ENCODE data around the gene TMEM242.

The TMEM242 gene

GRCh38 chr6:157274471-157275226, 48.7 kb downstream of the TMEM242 start:
- Histone ChIP-seq H3K9me3 (ENCODE audit: control insufficient read depth, insufficient read depth, low read length) (peaks cover 6% of the 10 kb centered on the region; the same call in 1 of the 2 replicates), H3F3A (ENCODE audit: control insufficient read depth, insufficient read depth) (no peaks in the 10 kb centered on the region), H3K4me1 (ENCODE audit: control insufficient read depth, low read length) (peaks cover 21% of the 10 kb centered on the region), H3K4me2 (ENCODE audit: low read length) (peak overlapping the region; percentile 79), H3K9me2 (replicated peaks; ENCODE audit: control insufficient read depth, low read length) (no peaks in the 10 kb centered on the region), H4K20me1 (ENCODE audit: control insufficient read depth, insufficient read depth, low read depth, low read length) (no peaks in the 10 kb centered on the region), H3K79me2 (ENCODE audit: control insufficient read depth, low read length) (no peaks in the 10 kb centered on the region), H3K36me3 (ENCODE audit: control insufficient read depth, low read length) (no peaks in the 10 kb centered on the region), H3K27me3 (ENCODE audit: control insufficient read depth, low read length) (peaks cover 3% of the 10 kb centered on the region; the same call in 1 of the 2 replicates), H3K27ac (ENCODE audit: low read depth, low read length) (no peak overlapping the region), H3K4me3 (ENCODE audit: low read length) (peak overlapping the region; percentile 80)
- TF ChIP-seq EZH2phosphoT487 (IDR thresholded peaks at IDR 0.05; ENCODE audit: borderline replicate concordance, low read length) (no peak), CTCF (IDR thresholded peaks at IDR 0.05; ENCODE audit: low read depth, low read length, poor library complexity, severe bottlenecking) (peak; percentile 52)

- Histone ChIP-seq H3K27ac (ENCODE audit: low read depth, low read length) (no peak overlapping the region), H3K27me3 (ENCODE audit: control insufficient read depth, low read length) (peaks cover 3% of the 10 kb centered on the region; the same call in 1 of the 2 replicates)
- TF ChIP-seq EZH2phosphoT487 (IDR thresholded peaks at IDR 0.05; ENCODE audit: borderline replicate concordance, low read length), result no peak
- TF ChIP-seq CTCF (IDR thresholded peaks at IDR 0.05; ENCODE audit: low read depth, low read length, poor library complexity, severe bottlenecking), result no peak
Measured at GRCh38 chr6:157273756-157274470, 49.4 kb downstream of the TMEM242 start.

GRCh38 chr6:157272866-157273755, 50.2 kb downstream of the TMEM242 start:
- Histone ChIP-seq H3K9me3 (ENCODE audit: control insufficient read depth, insufficient read depth, low read length) (peaks cover 6% of the 10 kb centered on the region; the same call in 1 of the 2 replicates), H3K4me2 (ENCODE audit: low read length) (peak overlapping the region; percentile 79), H3K27me3 (ENCODE audit: control insufficient read depth, low read length) (peaks cover 3% of the 10 kb centered on the region; the same call in 1 of the 2 replicates), H4K20me1 (ENCODE audit: control insufficient read depth, insufficient read depth, low read depth, low read length) (no peaks in the 10 kb centered on the region), H3K4me3 (ENCODE audit: low read length) (peak overlapping the region; percentile 80), H3F3A (ENCODE audit: control insufficient read depth, insufficient read depth) (no peaks in the 10 kb centered on the region), H3K4me1 (ENCODE audit: control insufficient read depth, low read length) (peaks cover 21% of the 10 kb centered on the region), H3K27ac (ENCODE audit: low read depth, low read length) (no peak overlapping the region), H3K79me2 (ENCODE audit: control insufficient read depth, low read length) (no peaks in the 10 kb centered on the region), H3K9me2 (replicated peaks; ENCODE audit: control insufficient read depth, low read length) (no peaks in the 10 kb centered on the region), H3K36me3 (ENCODE audit: control insufficient read depth, low read length) (no peaks in the 10 kb centered on the region)
- TF ChIP-seq EZH2phosphoT487 (IDR thresholded peaks at IDR 0.05; ENCODE audit: borderline replicate concordance, low read length) (no peak), CTCF (IDR thresholded peaks at IDR 0.05; ENCODE audit: low read depth, low read length, poor library complexity, severe bottlenecking) (no peak)

More at GRCh38 chr6:157273756-157274470, 49.4 kb downstream of the TMEM242 start:
- Histone ChIP-seq H3K79me2 (ENCODE audit: control insufficient read depth, low read length) (no peaks in the 10 kb centered on the region), H3K36me3 (ENCODE audit: control insufficient read depth, low read length) (no peaks in the 10 kb centered on the region), H3K9me3 (ENCODE audit: control insufficient read depth, insufficient read depth, low read length) (peaks cover 6% of the 10 kb centered on the region; the same call in 1 of the 2 replicates), H3K9me2 (replicated peaks; ENCODE audit: control insufficient read depth, low read length) (no peaks in the 10 kb centered on the region), H3F3A (ENCODE audit: control insufficient read depth, insufficient read depth) (no peaks in the 10 kb centered on the region), H3K4me3 (ENCODE audit: low read length) (peak overlapping the region; percentile 80), H3K4me1 (ENCODE audit: control insufficient read depth, low read length) (peaks cover 21% of the 10 kb centered on the region), H4K20me1 (ENCODE audit: control insufficient read depth, insufficient read depth, low read depth, low read length) (no peaks in the 10 kb centered on the region), H3K4me2 (ENCODE audit: low read length) (peak overlapping the region; percentile 79)

All from DOHH2 (cell line).